Stimulated activated naive CD8-positive, alpha-beta T cell treated with anti-CD3 and anti-CD28 coated beads, Interleukin-15, amount 100 ng/mL, for 72 hours (primary cell): ENCODE results near the gene SMARCAD1.
A peak's percentile ranks its signal among the peaks of the same experiment; 100 is the strongest.
"Not testable (repeated sequence)": the region's sequence is repeated elsewhere in the genome, so short reads cannot be mapped to it uniquely, and the experiment has no call there.

Experiments used
- ATAC-seq: fragments of 150-1000 bp; cut with Tn5 transposase; 2 replicates; pipeline ENCODE4 v1.10.0; 2021; ENCODE audit warnings: mild to moderate bottlenecking, moderate library complexity
- DNase-seq, 2 donors: peaks; one replicate each; pipeline ENCODE4 v3.0.0; 2021 to 2022
- H3K27ac Mint-ChIP-seq, 2 donors: one replicate each; pipeline ENCODE4 v1.8.0; 2022; ENCODE audit warnings: mild to moderate bottlenecking in 2 of 2, mixed read lengths in 2 of 2, moderate library complexity in 2 of 2
- H3K27me3 Mint-ChIP-seq: one replicate; pipeline ENCODE4 v1.8.0; 2022; ENCODE audit warnings: mixed read lengths
- H3K4me1 Mint-ChIP-seq: one replicate; pipeline ENCODE4 v1.8.0; 2022; ENCODE audit warnings: mild to moderate bottlenecking, mixed read lengths
- H3K4me3 Mint-ChIP-seq, 2 donors: one replicate each; pipeline ENCODE4 v1.8.0; 2022; ENCODE audit warnings: mild to moderate bottlenecking in 2 of 2, mixed read lengths in 2 of 2, moderate library complexity in 1 of 2
- H3K9me3 Mint-ChIP-seq, 2 donors: one replicate each; pipeline ENCODE4 v1.8.0; 2022; ENCODE audit warnings: mixed read lengths in 2 of 2

The SMARCAD1 gene

DNA sequence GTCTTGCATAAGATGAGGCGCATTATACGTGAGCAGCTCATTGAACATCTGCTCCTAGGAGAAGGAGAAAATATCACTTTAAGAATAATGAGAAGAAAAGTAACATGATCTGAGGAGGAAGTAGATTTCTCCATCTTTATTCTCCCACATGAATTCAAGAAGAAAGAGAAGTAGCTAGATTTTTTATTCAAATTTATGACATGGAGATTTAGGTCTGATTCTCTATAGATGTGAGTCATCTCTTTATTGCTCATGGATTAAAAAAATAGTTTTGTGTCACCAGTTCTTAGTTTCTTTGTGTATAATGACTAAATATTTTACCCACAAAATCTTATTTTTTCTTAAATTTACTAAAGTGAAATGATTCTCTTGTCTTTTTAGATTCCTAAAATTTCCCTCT is 94.5 kb downstream of the SMARCAD1 start:
- ATAC-seq (no peak), DNase-seq (no peak)
- H3K4me3 Mint-ChIP-seq: no peak overlapping the region
- H3K27ac Mint-ChIP-seq: no peak overlapping the region
- H3K27me3 Mint-ChIP-seq: no peaks in the 10 kb centered on the region
- no peaks in the 10 kb centered on the region for H3K9me3 Mint-ChIP-seq
- no peaks in the 10 kb centered on the region for H3K4me1 Mint-ChIP-seq

DNA sequence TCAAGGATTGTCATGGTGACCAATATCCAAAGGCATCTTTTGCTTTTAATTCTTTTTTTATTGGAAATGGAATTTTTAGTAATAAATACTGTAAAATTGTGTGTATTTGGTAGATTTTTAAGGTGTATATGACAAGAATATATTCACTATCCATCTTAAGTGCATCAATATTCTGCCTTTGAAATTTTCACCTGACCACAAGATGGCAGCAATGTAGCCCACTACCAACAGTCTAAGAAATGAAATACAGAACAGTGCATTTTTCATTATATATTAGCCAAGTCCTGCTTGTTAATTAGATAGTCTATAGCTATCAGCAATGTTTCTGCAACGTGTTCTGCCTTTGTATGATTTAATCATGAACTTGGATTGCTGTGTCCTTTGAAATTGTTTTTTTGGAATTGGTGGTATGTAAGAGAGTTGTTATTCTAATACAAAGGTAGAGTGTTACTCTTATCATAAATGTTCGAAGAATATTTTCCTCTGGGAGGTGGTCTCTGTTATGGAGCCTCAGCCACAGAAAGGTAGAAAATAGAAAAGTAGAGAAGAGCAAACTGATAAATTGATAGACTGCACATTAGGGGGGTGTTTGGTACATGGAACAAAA is 96.8 kb downstream of the SMARCAD1 start:
- no peak overlapping the region for H3K27ac Mint-ChIP-seq

GRCh38 chr4:94305466-94306225 is 98.0 kb downstream of the SMARCAD1 start:
- H3K9me3 Mint-ChIP-seq: no peaks in the 10 kb centered on the region
- DNase-seq (no peak), ATAC-seq (no peak)
- no peak overlapping the region for H3K27ac Mint-ChIP-seq
- H3K4me3 Mint-ChIP-seq: no peak overlapping the region
- no peaks in the 10 kb centered on the region for H3K27me3 Mint-ChIP-seq
- H3K4me1 Mint-ChIP-seq: no peaks in the 10 kb centered on the region

More for the DNA sequence above, 96.8 kb downstream of the SMARCAD1 start:
- DNase-seq (peak in 1 of 2 donors; percentile 3), ATAC-seq (no peak)
- Mint-ChIP-seq H3K4me1 (no peaks in the 10 kb centered on the region), H3K9me3 (no peaks in the 10 kb centered on the region), H3K27me3 (no peaks in the 10 kb centered on the region), H3K4me3 (no peak overlapping the region)

DNA sequence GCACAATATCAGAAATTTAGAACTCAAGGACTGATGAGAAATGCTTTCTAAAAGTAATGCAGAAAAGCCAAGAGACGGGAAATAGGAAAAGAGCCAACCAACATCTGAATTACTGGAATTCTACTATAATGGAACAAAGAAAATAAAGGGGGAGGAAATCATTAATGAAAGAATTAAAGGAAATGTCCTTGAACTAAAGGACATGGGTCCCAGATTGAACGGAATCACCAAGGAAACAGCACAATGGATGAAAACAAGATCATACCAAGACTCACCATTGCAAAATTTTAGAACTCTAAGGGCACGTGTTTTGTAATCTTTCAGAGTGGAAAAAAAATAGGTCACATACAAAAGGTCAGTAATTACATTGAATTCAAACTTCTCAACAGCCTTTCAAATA is 99.0 kb downstream of the SMARCAD1 start:
- no peak for DNase-seq
- Mint-ChIP-seq H3K4me1 (no peaks in the 10 kb centered on the region), H3K9me3 (peaks cover 0 to 1% of the 10 kb centered on the region in 2 donors), H3K27me3 (no peaks in the 10 kb centered on the region), H3K4me3 (no peak overlapping the region), H3K27ac (no peak overlapping the region)
- ATAC-seq: no peak

DNA sequence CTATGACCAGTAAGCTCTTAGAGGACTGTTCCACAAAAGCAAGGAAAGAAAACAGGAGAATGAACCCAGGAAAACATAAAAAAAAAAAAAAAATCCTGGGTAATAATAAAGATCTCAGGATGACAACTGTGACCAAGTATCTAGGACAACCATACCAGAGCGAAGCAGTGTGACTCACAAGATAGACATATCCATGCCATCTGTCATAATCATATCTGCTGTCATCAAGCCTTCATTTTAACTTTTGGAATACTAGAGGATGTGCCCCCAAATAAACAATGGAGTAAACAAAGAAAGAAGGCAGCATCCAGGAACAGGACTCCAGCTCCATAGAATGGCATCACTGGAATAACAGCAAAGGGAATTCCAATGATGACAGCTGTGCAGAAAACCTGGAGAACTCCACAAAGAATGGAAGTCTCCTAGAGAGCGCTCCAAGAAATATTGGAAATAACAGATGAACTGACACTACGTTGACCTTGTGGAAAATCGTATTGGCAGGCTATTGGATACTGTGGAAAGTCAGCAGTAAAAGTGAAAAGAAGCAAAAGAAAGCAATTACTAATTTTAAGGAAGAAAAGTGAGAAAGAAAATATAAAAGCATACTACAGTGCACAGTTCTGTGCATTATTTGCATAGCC is 99.7 kb downstream of the SMARCAD1 start:
- no peak overlapping the region for H3K27ac Mint-ChIP-seq
- ATAC-seq (no peak), DNase-seq (no peak)
- peaks cover 0 to 6% of the 10 kb centered on the region in 2 donors for H3K9me3 Mint-ChIP-seq
- H3K4me3 Mint-ChIP-seq: no peak overlapping the region
- H3K27me3 Mint-ChIP-seq: no peaks in the 10 kb centered on the region
- H3K4me1 Mint-ChIP-seq: no peaks in the 10 kb centered on the region

GRCh38 chr4:94319927-94320326 is 112.3 kb downstream of the SMARCAD1 start:
- not testable (repeated sequence) for H3K4me1 Mint-ChIP-seq, H3K4me3 Mint-ChIP-seq, DNase-seq, H3K27ac Mint-ChIP-seq, H3K27me3 Mint-ChIP-seq, ATAC-seq
- H3K9me3 Mint-ChIP-seq: peaks cover 18 to 33% of the 10 kb centered on the region in 2 donors

DNA sequence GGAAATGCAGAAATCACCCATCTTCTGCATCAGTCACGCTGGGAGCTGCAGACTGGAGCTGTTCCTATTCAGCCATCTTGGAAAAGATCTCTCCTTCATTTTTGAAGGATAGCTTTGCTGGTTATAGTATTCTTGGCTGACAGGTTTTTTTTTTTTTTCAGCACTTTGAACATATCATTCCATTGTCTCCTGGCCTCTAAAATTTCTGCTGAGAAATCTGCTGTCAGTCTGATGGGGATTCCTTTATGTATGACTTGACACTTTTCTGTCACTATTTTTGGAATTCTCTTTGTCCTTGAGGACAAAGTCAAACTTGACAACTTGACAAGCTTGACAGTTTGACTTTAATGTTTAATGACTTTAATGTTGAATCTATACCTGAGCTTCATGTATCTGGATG is 118.2 kb downstream of the SMARCAD1 start:
- Mint-ChIP-seq H3K27ac (no peak overlapping the region), H3K4me1 (no peaks in the 10 kb centered on the region), H3K9me3 (peaks cover 23 to 54% of the 10 kb centered on the region in 2 donors), H3K4me3 (no peak overlapping the region), H3K27me3 (peaks cover 6% of the 10 kb centered on the region)
- ATAC-seq: no peak
- DNase-seq: no peak

GRCh38 chr4:94329933-94330332 is 122.3 kb downstream of the SMARCAD1 start:
- DNase-seq (no peak), ATAC-seq (no peak)
- peaks cover 13 to 23% of the 10 kb centered on the region in 2 donors for H3K9me3 Mint-ChIP-seq
- no peak overlapping the region for H3K27ac Mint-ChIP-seq
- no peak overlapping the region for H3K4me3 Mint-ChIP-seq
- H3K4me1 Mint-ChIP-seq: no peaks in the 10 kb centered on the region
- no peaks in the 10 kb centered on the region for H3K27me3 Mint-ChIP-seq

DNA sequence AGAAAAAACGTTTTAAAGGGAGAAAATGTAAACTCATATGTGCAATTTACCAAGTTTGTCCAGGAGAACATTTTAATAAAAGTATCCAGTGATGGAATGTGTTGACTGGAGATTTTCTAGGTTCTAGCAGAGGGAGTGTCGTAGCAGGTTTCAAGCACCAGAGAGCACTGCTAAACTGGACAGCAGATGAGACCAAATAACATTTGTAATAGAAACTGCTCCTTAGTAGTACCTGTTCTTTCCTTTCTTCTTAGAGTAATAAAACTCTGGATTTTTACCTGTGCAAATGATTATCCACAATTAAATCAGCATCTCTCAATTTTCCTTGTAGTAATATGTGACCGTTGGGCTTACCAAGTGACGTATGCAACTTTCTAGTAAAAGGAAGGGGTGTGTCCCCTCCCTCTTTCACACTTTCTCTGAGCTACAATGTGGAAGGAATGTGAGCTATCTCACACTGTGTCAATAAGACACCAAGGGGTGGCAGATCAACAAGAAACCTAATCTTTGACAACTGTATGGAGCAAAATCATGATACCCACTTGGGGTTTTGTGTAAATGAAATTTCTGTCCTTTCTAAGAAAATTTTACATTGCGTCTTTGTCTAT is 125.4 kb downstream of the SMARCAD1 start:
- DNase-seq (no peak), ATAC-seq (no peak)
- Mint-ChIP-seq H3K9me3 (peaks cover 0 to 3% of the 10 kb centered on the region in 2 donors), H3K27me3 (no peaks in the 10 kb centered on the region), H3K4me3 (no peak overlapping the region), H3K4me1 (no peaks in the 10 kb centered on the region), H3K27ac (no peak overlapping the region)

DNA sequence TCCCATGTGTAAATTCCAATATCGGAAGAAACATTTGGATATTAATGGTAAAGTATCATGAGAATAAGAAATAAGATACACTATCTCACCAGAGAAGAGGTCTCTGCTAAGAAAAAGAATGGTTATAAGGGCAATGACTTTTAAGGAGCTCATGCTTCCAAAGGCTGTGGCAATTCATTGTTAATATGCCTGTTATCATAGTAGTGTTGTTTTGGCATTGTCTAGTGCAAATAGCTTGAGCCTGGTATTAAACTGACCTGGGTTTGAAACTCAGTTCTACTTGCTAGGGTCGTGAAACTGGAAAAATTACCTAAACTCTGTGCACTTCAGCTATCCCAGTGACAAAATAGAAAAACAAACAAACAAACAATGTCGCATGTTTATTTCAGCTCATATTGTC is 126.2 kb downstream of the SMARCAD1 start:
- Mint-ChIP-seq H3K27ac (no peak overlapping the region), H3K4me1 (peaks cover 5% of the 10 kb centered on the region), H3K9me3 (no peaks in the 10 kb centered on the region), H3K27me3 (no peaks in the 10 kb centered on the region), H3K4me3 (no peak overlapping the region)
- DNase-seq (no peak), ATAC-seq (no peak)

GRCh38 chr4:94334476-94334875 is 126.8 kb downstream of the SMARCAD1 start:
- DNase-seq: no peak

DNA sequence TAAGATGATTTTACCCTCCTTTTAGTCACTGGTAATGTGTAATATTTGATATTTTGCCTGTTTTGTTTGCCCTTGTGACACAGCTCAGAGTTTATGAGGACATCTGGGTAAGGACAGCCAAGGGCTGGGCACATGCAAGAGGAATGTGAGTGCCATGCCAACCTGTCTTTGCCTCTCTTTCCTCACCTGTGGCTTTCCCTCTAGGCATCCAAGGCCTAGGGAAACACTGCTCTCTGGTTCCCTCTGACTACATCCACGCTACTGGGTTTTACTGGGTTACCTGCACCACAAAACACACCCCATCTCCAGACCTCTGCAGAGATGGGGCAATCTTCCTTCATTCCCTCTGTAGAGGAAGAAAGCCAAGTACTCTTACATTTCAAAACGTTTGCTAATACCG is 127.3 kb downstream of the SMARCAD1 start:
- DNase-seq (no peak), ATAC-seq (no peak)
- Mint-ChIP-seq H3K9me3 (no peaks in the 10 kb centered on the region), H3K27me3 (no peaks in the 10 kb centered on the region), H3K4me1 (peaks cover 16% of the 10 kb centered on the region), H3K4me3 (no peak overlapping the region), H3K27ac (no peak overlapping the region)

More at GRCh38 chr4:94334476-94334875, 126.8 kb downstream of the SMARCAD1 start:
- Mint-ChIP-seq H3K27ac (no peak overlapping the region), H3K9me3 (no peaks in the 10 kb centered on the region), H3K4me3 (no peak overlapping the region), H3K27me3 (no peaks in the 10 kb centered on the region), H3K4me1 (peaks cover 11% of the 10 kb centered on the region)
- no peak for ATAC-seq

- Mint-ChIP-seq H3K4me1 (peaks cover 17% of the 10 kb centered on the region), H3K9me3 (no peaks in the 10 kb centered on the region), H3K4me3 (no peak overlapping the region), H3K27ac (no peak overlapping the region), H3K27me3 (no peaks in the 10 kb centered on the region)
- DNase-seq (no peak), ATAC-seq (no peak)
These were observed 128.6 kb downstream of the SMARCAD1 start for GRCh38 chr4:94336303-94336702.

DNA sequence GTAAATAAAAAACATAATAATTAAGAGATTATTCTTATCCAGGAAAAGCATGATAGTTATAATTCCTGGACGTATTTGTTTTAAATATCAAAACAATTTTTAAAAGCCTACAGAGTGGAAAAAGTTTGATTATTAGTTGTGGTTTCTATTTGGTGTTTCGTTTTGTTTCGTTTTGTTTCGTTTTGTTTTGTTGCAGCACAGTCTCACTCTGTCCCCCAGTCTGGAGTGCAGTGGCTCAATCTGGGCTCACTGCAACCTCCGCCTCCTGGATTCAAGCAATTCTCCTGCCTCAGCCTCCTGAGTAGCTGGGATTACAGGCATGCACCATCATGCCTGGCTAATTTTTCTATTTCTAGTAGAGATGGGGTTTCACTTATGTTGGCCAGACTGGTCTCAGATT is 129.1 kb downstream of the SMARCAD1 start:
- DNase-seq, H3K4me3 Mint-ChIP-seq, ATAC-seq, H3K27ac Mint-ChIP-seq, H3K27me3 Mint-ChIP-seq, H3K9me3 Mint-ChIP-seq: not testable (repeated sequence)
- H3K4me1 Mint-ChIP-seq: peaks cover 17% of the 10 kb centered on the region

DNA sequence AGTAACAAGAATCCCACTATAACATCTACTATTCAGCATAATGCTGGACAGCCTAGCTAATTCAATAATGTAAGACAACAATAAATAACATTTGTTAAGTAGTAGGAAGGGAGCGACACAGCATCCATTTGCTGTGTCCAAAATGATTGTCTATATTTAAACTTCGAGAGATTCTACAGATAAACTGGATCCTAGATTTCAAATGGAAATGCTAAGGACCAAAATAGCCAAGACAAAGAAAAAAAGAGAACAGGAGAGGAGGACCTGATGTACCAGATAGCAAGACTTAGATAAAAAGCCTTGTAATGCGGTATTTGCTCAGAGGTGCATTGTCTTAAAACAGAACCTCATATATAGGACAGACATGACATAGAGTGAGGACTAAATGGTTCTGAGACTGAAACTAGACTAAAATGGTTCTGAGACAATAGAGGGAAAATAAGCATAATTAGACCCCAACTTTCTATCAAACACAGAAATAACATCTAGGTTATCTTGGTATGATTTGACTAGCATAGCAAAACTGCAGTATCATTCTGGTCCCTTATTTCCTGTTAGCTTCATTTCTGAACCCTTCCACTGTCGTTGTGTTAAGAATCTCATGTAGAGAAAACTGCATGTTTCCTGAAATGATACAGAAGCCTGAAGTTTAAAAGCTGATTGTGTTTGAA is 131.2 kb downstream of the SMARCAD1 start:
- no peaks in the 10 kb centered on the region for H3K9me3 Mint-ChIP-seq
- H3K27me3 Mint-ChIP-seq: no peaks in the 10 kb centered on the region
- H3K4me1 Mint-ChIP-seq: peaks cover 25% of the 10 kb centered on the region
- DNase-seq (no peak), ATAC-seq (peak; percentile 92)
- H3K27ac Mint-ChIP-seq: peak overlapping the region; percentile 19 to 93
- peak overlapping the region; percentile 54 to 66 for H3K4me3 Mint-ChIP-seq
